ENCODE measurements around the gene ARHGEF3. TPM values are rescaled to one million over a fixed set of nuclear protein-coding genes. Genes with fewer than 3 reads are reported as not detected.

ARHGEF3 gene
- total RNA-seq, 1 donor = 21.7 TPM

DNA sequence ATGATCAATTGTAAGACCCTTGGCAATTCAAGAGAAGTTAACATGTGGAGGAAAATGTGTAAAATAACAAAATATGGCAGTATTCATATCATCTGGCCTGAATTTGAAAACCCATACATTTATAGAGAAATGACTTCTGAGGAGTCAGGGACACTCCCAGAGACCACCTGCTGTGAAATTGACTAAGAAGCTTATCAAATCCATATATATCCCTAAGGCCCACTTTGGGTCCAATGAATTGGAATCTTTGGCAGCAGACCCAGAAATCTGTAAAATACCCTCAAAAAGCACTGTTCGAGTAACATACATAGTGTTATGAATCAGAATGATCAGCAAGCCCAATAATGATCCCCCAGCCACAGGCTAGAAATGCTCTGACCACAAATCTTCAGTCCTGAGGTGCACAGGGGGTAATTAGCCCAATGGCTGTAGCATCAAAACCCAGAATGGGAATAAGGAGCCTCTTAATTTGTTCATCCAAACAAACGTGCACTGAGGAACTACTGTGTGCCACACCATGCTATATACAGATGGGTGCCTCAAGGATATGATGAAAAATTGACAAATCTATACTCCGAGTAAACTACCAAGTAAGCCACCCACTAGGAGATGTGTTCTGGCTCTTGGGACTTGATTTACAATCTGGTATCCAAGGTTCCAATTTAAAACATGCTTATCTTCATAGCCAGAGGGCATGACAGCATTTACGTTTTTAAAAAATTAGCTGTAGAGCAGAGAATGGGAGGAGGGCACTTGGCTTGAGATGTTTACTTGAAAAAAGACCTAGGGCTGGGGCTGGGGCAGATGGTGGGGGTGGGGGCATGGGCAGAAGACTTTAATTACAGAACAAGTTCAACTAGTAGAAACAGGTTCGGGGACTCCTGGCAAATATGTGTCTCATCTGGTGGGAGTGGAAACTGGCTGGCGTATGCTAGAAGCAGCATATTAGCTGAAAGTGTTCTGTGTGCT is 9.1 kb upstream of the ARHGEF3 start:
- Histone ChIP-seq H2AFZ (ENCODE audit: low read length) (no peak overlapping the region), H4K20me1 (ENCODE audit: insufficient read depth, low read length) (no peaks in the 10 kb centered on the region), H3K4me3 (ENCODE audit: insufficient read depth, low read length) (no peak overlapping the region), H3K4me2 (ENCODE audit: insufficient read depth, low read length) (no peak overlapping the region), H3K27ac (ENCODE audit: low read depth, low read length) (no peak overlapping the region), H3K36me3 (ENCODE audit: insufficient read depth, low read length) (no peaks in the 10 kb centered on the region), H3K9me3 (ENCODE audit: low read depth, low read length) (no peaks in the 10 kb centered on the region), H3K4me1 (ENCODE audit: insufficient read depth, low read length) (peaks cover 7% of the 10 kb centered on the region), H3K27me3 (ENCODE audit: insufficient read depth, low read length) (peaks cover 9% of the 10 kb centered on the region), H3K79me2 (ENCODE audit: insufficient read depth, low read length) (no peaks in the 10 kb centered on the region)
- no peak for DNase-seq (ENCODE audit: insufficient read length, low spot score, missing footprints)
- TF ChIP-seq CTCF (IDR thresholded peaks at IDR 0.05; ENCODE audit: extremely low read depth, low read depth, low read length) = no peak

GRCh38 chr3:56806407-56806806 is 4.7 kb upstream of the ARHGEF3 start:
- Histone ChIP-seq H3K27me3 (ENCODE audit: insufficient read depth, low read length) (peaks cover 6% of the 10 kb centered on the region), H3K79me2 (ENCODE audit: insufficient read depth, low read length) (peaks cover under 1% of the 10 kb centered on the region), H2AFZ (ENCODE audit: low read length) (no peak overlapping the region), H3K4me2 (ENCODE audit: insufficient read depth, low read length) (no peak overlapping the region), H3K4me1 (ENCODE audit: insufficient read depth, low read length) (peaks cover 5% of the 10 kb centered on the region), H3K27ac (ENCODE audit: low read depth, low read length) (no peak overlapping the region), H3K4me3 (ENCODE audit: insufficient read depth, low read length) (no peak overlapping the region), H3K36me3 (ENCODE audit: insufficient read depth, low read length) (no peaks in the 10 kb centered on the region), H3K9me3 (ENCODE audit: low read depth, low read length) (no peaks in the 10 kb centered on the region), H4K20me1 (ENCODE audit: insufficient read depth, low read length) (no peaks in the 10 kb centered on the region)
- no peak for TF ChIP-seq CTCF (IDR thresholded peaks at IDR 0.05; ENCODE audit: extremely low read depth, low read depth, low read length)
- no peak for DNase-seq (ENCODE audit: insufficient read length, low spot score, missing footprints)

DNA sequence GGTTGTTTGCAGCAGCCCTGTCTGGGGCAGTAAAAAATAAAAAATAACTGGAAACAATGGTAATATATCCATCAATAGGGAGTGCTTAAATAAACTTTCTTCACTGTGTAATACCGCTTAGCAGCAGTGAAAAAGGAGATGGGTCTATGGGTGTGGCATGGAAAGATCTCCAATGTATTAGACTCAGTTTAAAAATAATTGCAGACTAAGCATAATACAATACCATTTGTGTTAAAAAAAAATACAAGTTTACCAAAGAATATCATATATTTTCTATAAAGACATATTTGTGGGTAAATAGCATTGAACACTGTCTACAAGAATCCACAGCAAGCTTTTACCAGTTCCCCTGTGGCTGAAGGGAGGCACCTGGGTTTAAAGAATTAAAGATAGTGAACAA is 1.0 kb upstream of the ARHGEF3 start:
- H3K4me1 ChIP-seq (ENCODE audit: insufficient read depth, low read length) = peaks cover 19% of the 10 kb centered on the region
- H3K36me3 ChIP-seq (ENCODE audit: insufficient read depth, low read length) = no peaks in the 10 kb centered on the region
- TF ChIP-seq CTCF (IDR thresholded peaks at IDR 0.05; ENCODE audit: extremely low read depth, low read depth, low read length) = no peak
- no peaks in the 10 kb centered on the region for H3K27me3 ChIP-seq (ENCODE audit: insufficient read depth, low read length)
- DNase-seq (ENCODE audit: insufficient read length, low spot score, missing footprints) = no peak
- H3K4me2 ChIP-seq (ENCODE audit: insufficient read depth, low read length) = peak overlapping the region; percentile 95
- no peak overlapping the region for H3K27ac ChIP-seq (ENCODE audit: low read depth, low read length)
- peaks cover 10% of the 10 kb centered on the region for H3K79me2 ChIP-seq (ENCODE audit: insufficient read depth, low read length)
- peaks cover 3% of the 10 kb centered on the region for H4K20me1 ChIP-seq (ENCODE audit: insufficient read depth, low read length)
- no peak overlapping the region for H3K4me3 ChIP-seq (ENCODE audit: insufficient read depth, low read length)
- no peak overlapping the region for H2AFZ ChIP-seq (ENCODE audit: low read length)
- no peaks in the 10 kb centered on the region for H3K9me3 ChIP-seq (ENCODE audit: low read depth, low read length)

DNA sequence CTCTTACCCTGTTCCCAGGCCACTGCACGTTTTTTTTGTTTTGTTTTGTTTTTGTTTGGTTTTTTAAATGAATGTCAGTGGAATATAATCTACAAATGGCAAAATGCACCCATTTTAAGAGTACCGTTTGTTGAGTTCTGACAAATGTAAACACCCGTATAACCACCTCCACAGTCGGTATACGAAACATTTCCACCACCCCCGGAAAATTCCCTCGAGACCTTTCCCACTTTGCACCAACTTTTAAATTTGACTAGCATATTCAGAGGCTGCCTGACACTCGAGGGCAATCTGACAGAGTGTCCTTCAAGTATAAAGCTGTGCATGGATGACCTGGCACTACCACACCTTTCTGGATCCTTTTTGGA is 613 bp upstream of the ARHGEF3 start:
- peak overlapping the region; percentile 86 for H3K4me3 ChIP-seq (ENCODE audit: insufficient read depth, low read length)
- H3K27me3 ChIP-seq (ENCODE audit: insufficient read depth, low read length) = no peaks in the 10 kb centered on the region
- peak overlapping the region; percentile 93 for H2AFZ ChIP-seq (ENCODE audit: low read length)
- peaks cover 11% of the 10 kb centered on the region for H3K79me2 ChIP-seq (ENCODE audit: insufficient read depth, low read length)
- no peak overlapping the region for H3K27ac ChIP-seq (ENCODE audit: low read depth, low read length)
- DNase-seq (ENCODE audit: insufficient read length, low spot score, missing footprints) = no peak
- H4K20me1 ChIP-seq (ENCODE audit: insufficient read depth, low read length) = peaks cover 3% of the 10 kb centered on the region
- peaks cover 19% of the 10 kb centered on the region for H3K4me1 ChIP-seq (ENCODE audit: insufficient read depth, low read length)
- TF ChIP-seq CTCF (IDR thresholded peaks at IDR 0.05; ENCODE audit: extremely low read depth, low read depth, low read length) = no peak
- peak overlapping the region; percentile 95 for H3K4me2 ChIP-seq (ENCODE audit: insufficient read depth, low read length)
- H3K36me3 ChIP-seq (ENCODE audit: insufficient read depth, low read length) = no peaks in the 10 kb centered on the region
- H3K9me3 ChIP-seq (ENCODE audit: low read depth, low read length) = no peaks in the 10 kb centered on the region

Data from osteoblast (primary cell).